Peyer's patch (tissue), 4 donors: ENCODE data around the gene PATZ1.

Source experiments
- CTCF ChIP-seq, 6 experiments: fragments of 450-650 bp in 4 of 6; fragments of 200-600 bp in 2 of 6; sonication (generic) in 1 of 6; IDR thresholded peaks; one replicate each; pipeline ENCODE4 v1.5.1; 2017 to 2019; ENCODE audit warnings: antibody characterized with exemption in 6 of 6, mild to moderate bottlenecking in 3 of 6, moderate library complexity in 1 of 6
- POLR2A ChIP-seq, 2 donors: fragments of 450-650 bp; IDR thresholded peaks; one replicate each; pipeline ENCODE4 v1.5.1; 2017; ENCODE audit warnings: antibody characterized with exemption in 2 of 2, mild to moderate bottlenecking in 2 of 2, moderate library complexity in 2 of 2

GRCh38 chr22:31363885-31364465 lies 17.8 kb upstream of the PATZ1 start:
- TF ChIP-seq CTCF (IDR thresholded peaks at IDR 0.05) (no peak), POLR2A (IDR thresholded peaks at IDR 0.05) (no peak)
